ENCODE results near the gene LMBRD1.

GRCh38 chr6:69802995-69803394 is 6.2 kb upstream of the LMBRD1 start:
- no peak for TF ChIP-seq CTCF (IDR thresholded peaks at IDR 0.05; ENCODE audit: low read depth, low read length, poor library complexity, severe bottlenecking)
- TF ChIP-seq EZH2phosphoT487 (IDR thresholded peaks at IDR 0.05; ENCODE audit: borderline replicate concordance, low read length): no peak

Measured in DOHH2 (cell line).